Measurements from ENCODE around the gene ZNHIT1.
A peak's percentile ranks its signal among the peaks of the same experiment; 100 is the strongest.
"Not testable (repeated sequence)": the region's sequence is repeated elsewhere in the genome, so short reads cannot be mapped to it uniquely, and the experiment has no call there.

ZNHIT1 gene

DNA sequence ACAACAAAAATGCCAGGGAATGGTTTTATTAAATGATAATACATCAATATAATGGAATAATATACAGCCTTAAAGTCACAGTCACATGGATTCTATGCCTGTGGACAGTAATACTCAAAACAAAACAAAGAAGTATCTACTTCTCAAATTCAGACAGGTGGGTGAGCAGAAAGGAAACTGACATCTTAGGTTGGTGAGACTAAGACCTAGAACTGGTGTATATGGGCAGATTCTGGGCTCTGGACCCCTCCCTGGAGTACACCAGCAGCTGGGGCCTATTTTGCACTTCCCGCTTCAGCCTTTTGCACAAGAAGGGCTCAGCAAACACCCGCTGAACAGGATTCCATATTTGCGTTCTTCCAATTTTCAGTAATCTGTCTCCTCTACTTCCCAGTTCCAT, 32.4 kb downstream of the ZNHIT1 start:
- no peak overlapping the region for H3K27ac ChIP-seq
- DNase-seq (ENCODE audit: low spot score) = no peak
- TF ChIP-seq, protein P1, sequence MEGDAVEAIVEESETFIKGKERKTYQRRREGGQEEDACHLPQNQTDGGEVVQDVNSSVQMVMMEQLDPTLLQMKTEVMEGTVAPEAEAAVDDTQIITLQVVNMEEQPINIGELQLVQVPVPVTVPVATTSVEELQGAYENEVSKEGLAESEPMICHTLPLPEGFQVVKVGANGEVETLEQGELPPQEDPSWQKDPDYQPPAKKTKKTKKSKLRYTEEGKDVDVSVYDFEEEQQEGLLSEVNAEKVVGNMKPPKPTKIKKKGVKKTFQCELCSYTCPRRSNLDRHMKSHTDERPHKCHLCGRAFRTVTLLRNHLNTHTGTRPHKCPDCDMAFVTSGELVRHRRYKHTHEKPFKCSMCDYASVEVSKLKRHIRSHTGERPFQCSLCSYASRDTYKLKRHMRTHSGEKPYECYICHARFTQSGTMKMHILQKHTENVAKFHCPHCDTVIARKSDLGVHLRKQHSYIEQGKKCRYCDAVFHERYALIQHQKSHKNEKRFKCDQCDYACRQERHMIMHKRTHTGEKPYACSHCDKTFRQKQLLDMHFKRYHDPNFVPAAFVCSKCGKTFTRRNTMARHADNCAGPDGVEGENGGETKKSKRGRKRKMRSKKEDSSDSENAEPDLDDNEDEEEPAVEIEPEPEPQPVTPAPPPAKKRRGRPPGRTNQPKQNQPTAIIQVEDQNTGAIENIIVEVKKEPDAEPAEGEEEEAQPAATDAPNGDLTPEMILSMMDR (conservative IDR thresholded peaks at IDR 0.05; ENCODE audit: low read depth) = no peak
- ChIA-PET CTCF (interaction anchor here (0.7 kb wide), 1 partner anchor 80 kb away, joined by 3 read pairs; no protein-coding TSS in a partner anchor), POLR2A (ENCODE audit: low non-redundant PET) (no interaction called here)

DNA sequence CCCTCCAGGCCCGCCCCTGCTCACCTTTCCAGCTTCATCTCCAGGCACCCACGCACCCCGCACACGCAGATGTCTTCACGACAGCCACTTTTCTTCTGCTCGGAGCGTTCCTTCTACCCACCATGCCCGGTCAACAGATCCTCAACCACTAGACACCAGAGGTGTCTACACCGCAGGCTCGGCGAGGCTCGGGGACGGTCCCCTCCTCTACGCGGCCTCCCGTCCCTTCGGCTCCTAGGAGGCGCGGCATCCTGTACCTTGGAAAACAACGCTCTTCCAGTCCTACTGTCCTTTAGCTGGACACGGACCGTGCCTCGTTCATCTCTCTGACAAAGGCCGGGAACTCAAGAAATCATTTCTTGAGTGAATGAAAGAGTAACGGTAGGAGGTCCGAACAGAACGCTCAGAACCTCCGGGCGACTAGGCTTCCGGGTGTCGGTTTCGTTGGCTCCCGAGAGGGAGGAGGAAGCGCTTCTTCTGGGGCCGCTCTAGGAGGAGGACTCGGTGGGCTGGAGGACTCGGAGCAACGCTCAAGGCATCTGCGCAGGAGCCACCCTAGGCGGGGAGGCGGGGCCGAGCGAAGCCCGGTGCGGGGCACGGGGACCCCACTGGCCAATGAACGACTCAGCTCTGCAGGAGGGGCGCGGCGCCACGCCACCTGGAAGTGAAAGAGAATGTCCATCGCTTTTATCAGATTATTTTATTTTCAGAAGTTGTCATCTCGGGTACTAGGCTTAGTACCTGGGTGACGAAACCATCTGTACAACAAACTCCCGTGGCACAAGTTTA, 34.1 kb downstream of the ZNHIT1 start:
- peak overlapping the region; percentile 80 for H3K27ac ChIP-seq
- ChIA-PET POLR2A (ENCODE audit: low non-redundant PET) (no interaction called here), CTCF (interaction anchor here (1.0 kb wide), 1 partner anchor 31 kb away, joined by 3 read pairs; no protein-coding TSS in a partner anchor)
- TF ChIP-seq, protein P1 (conservative IDR thresholded peaks at IDR 0.05; ENCODE audit: low read depth) = no peak
- DNase-seq (ENCODE audit: low spot score) = peak; percentile 98

DNA sequence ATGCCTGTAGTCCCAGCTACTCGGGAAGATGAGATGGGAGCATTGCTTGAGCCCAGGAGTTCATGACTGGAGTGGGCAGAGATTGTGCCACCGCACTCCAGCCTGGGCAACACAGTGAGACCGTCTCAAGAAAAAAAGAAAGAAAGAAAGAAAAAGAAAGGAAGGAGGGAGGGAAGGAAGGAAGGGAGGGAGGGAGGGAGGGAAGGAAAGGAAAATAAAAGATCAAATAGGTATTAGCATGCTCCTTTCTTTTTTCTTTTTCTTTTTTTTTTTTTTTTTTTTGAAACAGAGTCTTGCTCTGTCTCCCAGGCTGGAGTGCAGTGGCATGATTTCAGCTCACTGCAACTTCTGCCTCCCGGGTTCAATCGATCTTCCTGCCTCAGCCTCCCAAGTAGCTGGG, 35.2 kb downstream of the ZNHIT1 start:
- POLR2A ChIA-PET (ENCODE audit: low non-redundant PET) = not testable (repeated sequence)

DNA sequence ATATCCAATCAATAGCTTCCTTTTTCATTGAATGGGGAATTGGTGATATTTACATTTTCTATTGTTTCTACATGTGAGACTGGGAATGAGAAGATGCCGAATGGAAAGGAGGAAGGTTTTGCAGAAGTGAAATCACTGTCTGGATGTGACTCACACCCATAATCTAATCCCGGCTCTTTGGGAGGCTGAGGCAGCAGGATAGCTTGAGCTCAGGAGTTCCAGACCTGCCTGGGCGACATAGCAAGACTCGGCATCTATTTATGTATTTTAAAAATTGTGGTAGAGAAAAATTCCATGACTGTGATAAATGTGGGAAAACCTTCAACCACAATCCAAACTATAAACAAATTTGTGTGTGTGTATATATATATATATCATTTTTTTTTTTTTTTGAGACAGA, 37.8 kb downstream of the ZNHIT1 start:
- no peak overlapping the region for H3K27ac ChIP-seq
- DNase-seq (ENCODE audit: low spot score) = no peak
- ChIA-PET POLR2A (ENCODE audit: low non-redundant PET) (no interaction called here), CTCF (interaction anchor here (1.2 kb wide), 1 partner anchor 12 kb away, joined by 3 read pairs; no protein-coding TSS in a partner anchor)
- TF ChIP-seq, protein P1 (conservative IDR thresholded peaks at IDR 0.05; ENCODE audit: low read depth) = no peak

More for the DNA sequence above, 35.2 kb downstream of the ZNHIT1 start:
- CTCF ChIA-PET = interaction anchor here (1.0 kb wide), 2 partner anchors 30 to 37 kb away, joined by 3 read pairs; no protein-coding TSS in a partner anchor
- not testable (repeated sequence) for DNase-seq (ENCODE audit: low spot score); H3K27ac ChIP-seq

DNA sequence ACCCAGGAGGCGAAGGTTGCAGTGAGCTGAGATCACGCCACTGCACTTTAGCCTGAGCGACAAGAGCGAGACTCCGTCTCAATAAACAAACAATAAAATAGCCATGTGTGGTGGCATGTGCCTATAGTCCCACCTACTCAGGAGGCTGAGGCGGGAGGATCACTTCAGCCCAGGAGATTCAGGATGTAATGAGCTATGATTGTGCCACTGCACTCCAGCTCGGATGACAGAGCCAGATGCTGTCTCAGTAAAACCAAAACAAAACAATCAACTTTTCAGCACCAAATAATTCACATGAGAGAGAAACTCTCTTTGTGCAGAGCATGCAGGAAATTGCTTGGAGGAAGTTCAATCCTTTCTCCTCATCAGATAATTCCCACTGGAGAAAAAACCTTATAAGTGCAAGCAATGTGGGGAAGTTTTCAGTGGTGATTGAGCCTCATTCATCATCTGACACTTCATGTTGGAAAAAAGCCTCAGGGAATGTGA, 40.3 kb downstream of the ZNHIT1 start:
- no peak for DNase-seq (ENCODE audit: low spot score)
- CTCF ChIA-PET = no interaction called here
- TF ChIP-seq, protein P1 (conservative IDR thresholded peaks at IDR 0.05; ENCODE audit: low read depth) = no peak
- H3K27ac ChIP-seq = no peak overlapping the region
- POLR2A ChIA-PET (ENCODE audit: low non-redundant PET) = no interaction called here

DNA sequence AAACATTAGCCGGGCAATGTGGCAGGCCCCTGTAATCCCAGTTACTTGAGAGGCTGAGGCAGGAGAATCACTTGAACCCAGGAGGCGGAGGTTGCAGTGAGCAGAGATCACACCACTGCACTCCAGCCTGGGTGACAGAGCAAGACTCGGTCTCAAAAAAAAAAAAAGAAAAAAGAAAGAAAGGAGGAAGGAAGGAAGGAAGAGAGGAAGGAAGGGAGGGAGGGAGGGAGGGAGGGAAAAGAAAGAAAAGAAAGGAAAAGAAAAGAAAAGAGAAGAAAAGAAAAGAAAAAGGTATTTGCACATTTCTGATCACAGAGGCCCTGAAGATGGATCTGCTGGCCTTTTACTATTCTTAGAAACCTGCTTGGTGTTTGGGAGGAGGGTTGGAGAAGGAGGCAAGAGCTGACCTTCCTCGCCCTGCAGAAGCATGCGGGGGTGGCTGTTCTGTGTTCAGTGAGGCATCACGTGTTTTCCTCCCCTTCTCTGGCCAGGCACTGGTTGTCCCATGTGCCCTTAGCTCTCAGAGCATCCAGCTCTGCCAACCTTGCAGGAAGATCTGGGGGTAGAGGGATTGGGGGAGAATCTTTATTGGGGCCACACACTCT, 46.2 kb downstream of the ZNHIT1 start:
- DNase-seq (ENCODE audit: low spot score); H3K27ac ChIP-seq; POLR2A ChIA-PET (ENCODE audit: low non-redundant PET): not testable (repeated sequence)
- CTCF ChIA-PET = interaction anchor here (1.0 kb wide), 1 partner anchor 19 kb away, joined by 3 read pairs; no protein-coding TSS in a partner anchor

DNA sequence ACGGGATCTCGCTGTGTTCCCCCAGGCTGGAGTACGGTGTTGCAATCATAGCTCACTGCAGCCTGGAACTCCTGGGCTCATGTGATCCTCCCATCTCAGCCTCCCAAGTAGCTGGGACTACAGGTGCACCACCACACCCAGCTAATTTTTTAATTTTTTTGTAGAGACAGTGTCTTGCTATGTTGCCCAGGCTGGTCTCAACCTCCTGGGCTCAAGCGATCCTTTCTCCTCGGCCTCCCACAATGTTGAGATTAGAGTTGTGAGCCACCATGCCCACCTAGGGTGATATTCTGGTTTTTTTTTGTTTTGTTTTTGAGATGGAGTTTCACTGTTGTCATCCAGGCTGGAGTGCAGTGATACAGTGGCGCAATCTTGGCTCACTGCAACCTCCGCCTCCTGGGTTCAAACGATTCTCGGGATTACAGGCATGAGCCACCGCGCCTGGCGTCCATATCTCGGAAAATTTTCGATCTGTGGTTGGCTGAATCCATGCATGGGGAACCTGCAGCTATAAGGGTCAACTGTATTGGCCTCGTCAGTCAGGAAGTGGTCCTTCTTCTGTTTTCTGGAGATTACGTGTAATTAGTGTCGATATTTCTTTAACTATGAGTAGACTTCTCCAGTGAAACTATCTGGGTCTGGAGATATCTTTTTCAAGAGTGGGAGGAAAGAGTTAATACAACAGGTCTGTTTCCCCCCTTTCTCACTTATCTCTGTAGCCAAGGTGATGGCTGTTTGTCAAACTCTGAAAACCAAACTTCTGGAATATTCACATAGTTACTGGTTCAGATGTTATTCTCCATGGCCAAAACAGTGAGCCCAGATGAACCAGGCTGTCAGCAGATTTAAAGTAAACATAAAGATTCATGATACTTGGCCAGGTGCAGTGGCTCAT, 47.9 kb downstream of the ZNHIT1 start:
- TF ChIP-seq, protein P1 (conservative IDR thresholded peaks at IDR 0.05; ENCODE audit: low read depth) = no peak
- ChIA-PET CTCF (interaction anchor here (0.6 kb wide), 2 partner anchors 71 to 84 kb away, joined by 3 to 4 read pairs; no protein-coding TSS in a partner anchor), POLR2A (ENCODE audit: low non-redundant PET) (no interaction called here)
- no peak for DNase-seq (ENCODE audit: low spot score)
- H3K27ac ChIP-seq = no peak overlapping the region

Measured in RWPE1 (cell line).